ENCODE data around the gene SLIT1. TPM values are rescaled to one million over a fixed set of nuclear protein-coding genes. Genes with fewer than 3 reads are reported as not detected.

Gene SLIT1
- total and polyA plus RNA-seq, 3 donors from 2014 or later = 1.9 to 4.6 (median 2.5) TPM

DNA sequence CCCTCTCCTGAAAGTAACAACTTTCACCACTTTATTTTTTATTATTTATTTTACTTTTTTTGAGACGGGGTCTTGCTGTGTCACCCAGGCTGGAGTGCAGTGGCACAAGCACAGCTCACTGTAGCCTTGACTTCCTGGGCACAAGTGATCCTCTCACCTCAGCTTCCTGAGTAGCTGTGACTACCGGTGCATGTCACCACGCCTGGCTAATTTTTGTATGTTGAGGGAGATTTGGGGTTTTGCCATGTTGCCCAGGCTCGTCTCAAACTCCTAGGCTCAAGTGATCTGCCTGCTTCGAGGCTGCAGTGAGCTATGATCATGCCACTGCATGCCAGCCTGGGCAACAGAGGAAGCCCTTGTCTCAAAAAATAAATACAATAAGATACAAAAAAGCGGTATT is 14.9 kb upstream of the SLIT1 start:
- Histone ChIP-seq H3K27ac (no peak overlapping the region), H3K4me1 (peaks cover 2% of the 10 kb centered on the region), H3K4me3 (no peak overlapping the region), H3K36me3 (ENCODE audit: low read depth, missing control alignments) (no peaks in the 10 kb centered on the region), H3K27me3 (no peaks in the 10 kb centered on the region), H3K9me3 (no peaks in the 10 kb centered on the region)
- WGBS, 2 donors = 69 to 86% methylated on average over 6 of the region's 6 CpGs
- no peak for DNase-seq
- intact Hi-C loops (cut with DNase I; ENCODE audit: low total_unique reads) = no loop called here
- no peak for TF ChIP-seq POLR2A (IDR thresholded peaks at IDR 0.05)
- no peak for TF ChIP-seq CTCF (IDR thresholded peaks at IDR 0.05)

GRCh38 chr10:97199152-97199551 is 13.4 kb upstream of the SLIT1 start:
- H3K4me1 ChIP-seq = peaks cover 3% of the 10 kb centered on the region
- WGBS, 2 donors = 79 to 93% methylated on average over 3 of the region's 3 CpGs
- H3K4me3 ChIP-seq = no peak overlapping the region
- TF ChIP-seq CTCF (IDR thresholded peaks at IDR 0.05) (no peak), POLR2A (IDR thresholded peaks at IDR 0.05) (no peak)
- intact Hi-C loops (cut with DNase I; ENCODE audit: low total_unique reads) = no loop called here
- no peak overlapping the region for H3K27ac ChIP-seq
- DNase-seq = no peak
- no peaks in the 10 kb centered on the region for H3K27me3 ChIP-seq
- no peaks in the 10 kb centered on the region for H3K9me3 ChIP-seq
- no peaks in the 10 kb centered on the region for H3K36me3 ChIP-seq (ENCODE audit: low read depth, missing control alignments)

DNA sequence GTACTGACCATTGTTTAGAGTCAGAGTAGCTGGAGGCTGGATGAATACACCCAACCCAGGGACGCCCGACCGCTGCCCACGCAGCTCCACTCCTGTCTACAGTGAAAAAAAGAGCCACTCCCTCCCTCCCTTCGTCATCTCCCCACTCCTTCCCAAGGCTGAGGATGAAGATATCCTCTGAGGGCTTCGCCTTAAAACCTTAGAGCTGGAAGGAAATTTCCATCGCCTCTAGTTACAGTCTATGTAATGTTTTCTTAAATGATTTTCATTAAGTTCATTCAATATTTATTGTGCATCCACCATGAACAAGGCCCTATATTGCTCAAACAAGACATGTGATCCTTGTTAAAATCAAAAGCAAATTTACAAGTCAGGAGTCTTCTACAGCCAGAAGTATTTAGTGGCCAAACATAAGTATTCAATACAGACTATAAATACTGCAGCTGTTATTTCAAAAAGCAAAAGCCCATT is 11.3 kb upstream of the SLIT1 start:
- TF ChIP-seq POLR2A (IDR thresholded peaks at IDR 0.05) = no peak
- no peak for TF ChIP-seq CTCF (IDR thresholded peaks at IDR 0.05)
- H3K27ac ChIP-seq = no peak overlapping the region
- no peaks in the 10 kb centered on the region for H3K27me3 ChIP-seq
- 17 to 29% methylated on average over 7 of the region's 7 CpGs for WGBS, 2 donors
- intact Hi-C loops (cut with DNase I; ENCODE audit: low total_unique reads) = no loop called here
- H3K4me1 ChIP-seq = peaks cover 3% of the 10 kb centered on the region
- peak overlapping the region in 1 of 2 donors; percentile 61 for H3K4me3 ChIP-seq
- no peaks in the 10 kb centered on the region for H3K36me3 ChIP-seq (ENCODE audit: low read depth, missing control alignments)
- H3K9me3 ChIP-seq = no peaks in the 10 kb centered on the region
- peak; percentile 67 for DNase-seq

GRCh38 chr10:97196223-97197029 is 10.7 kb upstream of the SLIT1 start:
- Histone ChIP-seq H3K4me1 (peaks cover 3% of the 10 kb centered on the region), H3K27me3 (no peaks in the 10 kb centered on the region), H3K9me3 (no peaks in the 10 kb centered on the region), H3K4me3 (peak overlapping the region; percentile 50 to 61), H3K27ac (no peak overlapping the region), H3K36me3 (ENCODE audit: low read depth, missing control alignments) (no peaks in the 10 kb centered on the region)
- intact Hi-C loops (cut with DNase I; ENCODE audit: low total_unique reads) = no loop called here
- WGBS, 2 donors = 3 to 8% methylated on average over 45 to 56 of the region's 56 CpGs
- peak; percentile 62 for DNase-seq
- TF ChIP-seq POLR2A (IDR thresholded peaks at IDR 0.05) (no peak), CTCF (IDR thresholded peaks at IDR 0.05) (peak in 2 of 3 experiments; percentile 53 to 64)

Data from testis (tissue), 3 donors.